ENCODE measurements around the gene RNF207. TPM values are rescaled to one million over a fixed set of nuclear protein-coding genes. Genes with fewer than 3 reads are reported as not detected.
A peak's percentile ranks its signal among the peaks of the same experiment; 100 is the strongest.

The RNF207 gene
- total and polyA plus RNA-seq, 10 of the 15 experiments (the other 5 are each of a cell fraction or from before 2014, with no cell fraction given) = 1.7 to 36.4 (median 13.1) TPM

GRCh38 chr1:6179564-6180175, 26.2 kb upstream of the RNF207 start:
- WGBS (ENCODE audit: insufficient coverage, insufficient replicate concordance, low lambda C conversion rate, missing lambda C conversion rate) = 24% methylated on average over 26 of the region's 92 CpGs
- Histone ChIP-seq H3K4me2 (ENCODE audit: control insufficient read depth, insufficient read depth) (0 out of 2 replicates have a peak overlapping the region, but pooled peaks have one; percentile 33), H3K27ac (ENCODE audit: control insufficient read depth, insufficient read depth) (no peak overlapping the region), H3K9ac (ENCODE audit: control insufficient read depth, insufficient read depth, low read length) (no peak overlapping the region), H4K20me1 (ENCODE audit: control insufficient read depth, insufficient read depth) (peaks cover 8% of the 10 kb centered on the region), H3K27me3 (replicated peaks in 1 of 2; ENCODE audit: control insufficient read depth in 2 of 2, insufficient read depth in 2 of 2, low read length in 1 of 2) (peaks cover 0 to 5% of the 10 kb centered on the region in 2 experiments; a peak in 2 of 4 replicates), H2AFZ (ENCODE audit: control insufficient read depth, low read depth, low read length) (no peak overlapping the region), H3K4me1 (ENCODE audit: control insufficient read depth, insufficient read depth, low read length) (no peaks in the 10 kb centered on the region), H3K4me3 (no peak overlapping the region), H3K36me3 (ENCODE audit: control insufficient read depth in 2 of 2, insufficient read depth in 2 of 2, low read length in 1 of 2) (peaks cover 0 to 5% of the 10 kb centered on the region in 2 experiments; a peak in 3 of 4 replicates), H3K79me2 (ENCODE audit: control insufficient read depth, insufficient read depth, low read length) (no peaks in the 10 kb centered on the region), H3K9me3 (replicated peaks; ENCODE audit: control insufficient read depth, insufficient read depth, low read length) (no peaks in the 10 kb centered on the region; the same call in 2 of the 3 replicates)
- POLR2A ChIA-PET = no interaction called here
- CTCF ChIA-PET = no interaction called here
- RAD21 ChIA-PET (ENCODE audit: unreplicated experiment) = no interaction called here
- TF ChIP-seq BACH1 (IDR thresholded peaks at IDR 0.05; ENCODE audit: borderline replicate concordance) (no peak), PML (IDR thresholded peaks at IDR 0.05; ENCODE audit: low read length) (no peak), CHD2 (IDR thresholded peaks at IDR 0.05; ENCODE audit: borderline replicate concordance, low read depth, low read length) (no peak), SUPT20H (IDR thresholded peaks at IDR 0.05; ENCODE audit: borderline replicate concordance, control insufficient read depth, low read depth, low read length) (no peak), EP300 (IDR thresholded peaks at IDR 0.05; ENCODE audit: borderline replicate concordance in 1 of 2, control insufficient read depth in 1 of 2, low read depth in 2 of 2, low read length in 2 of 2) (no peak), MEF2B (IDR thresholded peaks at IDR 0.05; ENCODE audit: partially characterized antibody, poor library complexity, severe bottlenecking) (no peak), IRF4 (IDR thresholded peaks at IDR 0.05; ENCODE audit: low read depth, low read length) (no peak), CBX3 (IDR thresholded peaks at IDR 0.05; ENCODE audit: borderline replicate concordance, low read depth) (no peak), ZNF274 (IDR thresholded peaks at IDR 0.05; ENCODE audit: insufficient read depth, insufficient read length) (no peak), EED (IDR thresholded peaks at IDR 0.05; ENCODE audit: low read depth) (no peak)
- TF ChIP-seq, protein P1, sequence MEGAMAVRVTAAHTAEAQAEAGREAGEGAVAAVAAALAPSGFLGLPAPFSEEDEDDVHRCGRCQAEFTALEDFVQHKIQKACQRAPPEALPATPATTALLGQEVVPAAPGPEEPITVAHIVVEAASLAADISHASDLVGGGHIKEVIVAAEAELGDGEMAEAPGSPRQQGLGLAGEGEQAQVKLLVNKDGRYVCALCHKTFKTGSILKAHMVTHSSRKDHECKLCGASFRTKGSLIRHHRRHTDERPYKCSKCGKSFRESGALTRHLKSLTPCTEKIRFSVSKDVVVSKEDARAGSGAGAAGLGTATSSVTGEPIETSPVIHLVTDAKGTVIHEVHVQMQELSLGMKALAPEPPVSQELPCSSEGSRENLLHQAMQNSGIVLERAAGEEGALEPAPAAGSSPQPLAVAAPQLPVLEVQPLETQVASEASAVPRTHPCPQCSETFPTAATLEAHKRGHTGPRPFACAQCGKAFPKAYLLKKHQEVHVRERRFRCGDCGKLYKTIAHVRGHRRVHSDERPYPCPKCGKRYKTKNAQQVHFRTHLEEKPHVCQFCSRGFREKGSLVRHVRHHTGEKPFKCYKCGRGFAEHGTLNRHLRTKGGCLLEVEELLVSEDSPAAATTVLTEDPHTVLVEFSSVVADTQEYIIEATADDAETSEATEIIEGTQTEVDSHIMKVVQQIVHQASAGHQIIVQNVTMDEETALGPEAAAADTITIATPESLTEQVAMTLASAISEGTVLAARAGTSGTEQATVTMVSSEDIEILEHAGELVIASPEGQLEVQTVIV (IDR thresholded peaks at IDR 0.05; ENCODE audit: borderline replicate concordance, partially characterized antibody) = no peak
- TF ChIP-seq, protein P2, sequence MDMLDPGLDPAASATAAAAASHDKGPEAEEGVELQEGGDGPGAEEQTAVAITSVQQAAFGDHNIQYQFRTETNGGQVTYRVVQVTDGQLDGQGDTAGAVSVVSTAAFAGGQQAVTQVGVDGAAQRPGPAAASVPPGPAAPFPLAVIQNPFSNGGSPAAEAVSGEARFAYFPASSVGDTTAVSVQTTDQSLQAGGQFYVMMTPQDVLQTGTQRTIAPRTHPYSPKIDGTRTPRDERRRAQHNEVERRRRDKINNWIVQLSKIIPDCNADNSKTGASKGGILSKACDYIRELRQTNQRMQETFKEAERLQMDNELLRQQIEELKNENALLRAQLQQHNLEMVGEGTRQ (IDR thresholded peaks at IDR 0.05; ENCODE audit: borderline replicate concordance, low read depth, low read length) = no peak
- TF ChIP-seq, protein P3, sequence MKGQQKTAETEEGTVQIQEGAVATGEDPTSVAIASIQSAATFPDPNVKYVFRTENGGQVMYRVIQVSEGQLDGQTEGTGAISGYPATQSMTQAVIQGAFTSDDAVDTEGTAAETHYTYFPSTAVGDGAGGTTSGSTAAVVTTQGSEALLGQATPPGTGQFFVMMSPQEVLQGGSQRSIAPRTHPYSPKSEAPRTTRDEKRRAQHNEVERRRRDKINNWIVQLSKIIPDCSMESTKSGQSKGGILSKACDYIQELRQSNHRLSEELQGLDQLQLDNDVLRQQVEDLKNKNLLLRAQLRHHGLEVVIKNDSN (IDR thresholded peaks at IDR 0.05; ENCODE audit: borderline replicate concordance, extremely low read length, insufficient read depth, low read depth, low read length) = no peak
- TF ChIP-seq, protein P4, sequence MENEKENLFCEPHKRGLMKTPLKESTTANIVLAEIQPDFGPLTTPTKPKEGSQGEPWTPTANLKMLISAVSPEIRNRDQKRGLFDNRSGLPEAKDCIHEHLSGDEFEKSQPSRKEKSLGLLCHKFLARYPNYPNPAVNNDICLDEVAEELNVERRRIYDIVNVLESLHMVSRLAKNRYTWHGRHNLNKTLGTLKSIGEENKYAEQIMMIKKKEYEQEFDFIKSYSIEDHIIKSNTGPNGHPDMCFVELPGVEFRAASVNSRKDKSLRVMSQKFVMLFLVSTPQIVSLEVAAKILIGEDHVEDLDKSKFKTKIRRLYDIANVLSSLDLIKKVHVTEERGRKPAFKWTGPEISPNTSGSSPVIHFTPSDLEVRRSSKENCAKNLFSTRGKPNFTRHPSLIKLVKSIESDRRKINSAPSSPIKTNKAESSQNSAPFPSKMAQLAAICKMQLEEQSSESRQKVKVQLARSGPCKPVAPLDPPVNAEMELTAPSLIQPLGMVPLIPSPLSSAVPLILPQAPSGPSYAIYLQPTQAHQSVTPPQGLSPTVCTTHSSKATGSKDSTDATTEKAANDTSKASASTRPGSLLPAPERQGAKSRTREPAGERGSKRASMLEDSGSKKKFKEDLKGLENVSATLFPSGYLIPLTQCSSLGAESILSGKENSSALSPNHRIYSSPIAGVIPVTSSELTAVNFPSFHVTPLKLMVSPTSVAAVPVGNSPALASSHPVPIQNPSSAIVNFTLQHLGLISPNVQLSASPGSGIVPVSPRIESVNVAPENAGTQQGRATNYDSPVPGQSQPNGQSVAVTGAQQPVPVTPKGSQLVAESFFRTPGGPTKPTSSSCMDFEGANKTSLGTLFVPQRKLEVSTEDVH (IDR thresholded peaks at IDR 0.05; ENCODE audit: low read depth, partially characterized antibody) = no peak
- BruUV-seq (replicated peaks) = no TSS peak
- intact Hi-C loops (cut with micrococcal nuclease; ENCODE audit: unreplicated experiment) = no loop called here
- SMC1A ChIA-PET (ENCODE audit: uncharacterized antibody, unreplicated experiment) = no interaction called here
- ATAC-seq (no peak), FAIRE-seq (no peak), DNase-seq (ENCODE audit: low read depth, low spot score) (no peak)
- in situ Hi-C loops (cut with MboI) = no loop called here

Data from GM12878 (cell line).